H1 (cell line): Measurements from ENCODE around the gene EGFR. TPM values are rescaled to one million over a fixed set of nuclear protein-coding genes. Genes with fewer than 3 reads are reported as not detected.

ENCODE experiments used
- HDAC6 ChIP-seq: IDR thresholded peaks from one replicate; pipeline ENCODE4 v1.7.1; 2012; ENCODE audit warnings: low read depth, mild to moderate bottlenecking, inconsistent platforms, low read length, moderate library complexity
- POLR2AphosphoS5 ChIP-seq: IDR thresholded peaks from 2 replicates; pipeline ENCODE4 v1.6.1; 2011; ENCODE audit warnings: low read depth, low read length
- polyA plus RNA-seq, 7 experiments: library from polyadenylated mRNA; depleted of rRNA in 3 of 7; stranded (reverse) in 5 of 7; unstranded in 2 of 7; fragments of >200 nt in 5 of 7; fragments of 200-250 nt in 2 of 7; gene quantifications; 1 replicate in 5 of 7; 2 replicates in 1 of 7; 4 replicates in 1 of 7; pipeline versions ENCODE4 v1.2.1 to v1.2.3, GENCODE V29; 2011 to 2013; ENCODE audit warnings: missing spikeins in 2 of 7, mixed read lengths in 2 of 7
- total RNA-seq: library from RNA; stranded (reverse); fragmentation: NEBNext Ultra II Directional; extraction: Animal tissue kit (Norgen Biotek cat#: 25700); gene quantifications from 2 replicates; pipeline ENCODE4 v1.2.1, GENCODE V29; 2021

EGFR gene
- total and polyA plus RNA-seq, 2 of the 8 experiments (the other 6 are each of a cell fraction or from before 2014, with no cell fraction given) = 1.9 to 5.8 TPM

- TF ChIP-seq POLR2AphosphoS5 (no peak), HDAC6 (no peak)
Measured at GRCh38 chr7:55063633-55064032, 44.8 kb downstream of the EGFR start (continued).
